HG03469 (cell line): ENCODE results near the gene RAB7B.

ENCODE experiments used
- ATAC-seq: cut with Tn5 transposase; IDR thresholded peaks from one replicate; pipeline ENCODE4 v1.9.1; 2021; ENCODE audit warnings: mild to moderate bottlenecking, moderate library complexity, moderate number of reproducible peaks; ENCODE audit not compliant: unreplicated experiment

Gene RAB7B

DNA sequence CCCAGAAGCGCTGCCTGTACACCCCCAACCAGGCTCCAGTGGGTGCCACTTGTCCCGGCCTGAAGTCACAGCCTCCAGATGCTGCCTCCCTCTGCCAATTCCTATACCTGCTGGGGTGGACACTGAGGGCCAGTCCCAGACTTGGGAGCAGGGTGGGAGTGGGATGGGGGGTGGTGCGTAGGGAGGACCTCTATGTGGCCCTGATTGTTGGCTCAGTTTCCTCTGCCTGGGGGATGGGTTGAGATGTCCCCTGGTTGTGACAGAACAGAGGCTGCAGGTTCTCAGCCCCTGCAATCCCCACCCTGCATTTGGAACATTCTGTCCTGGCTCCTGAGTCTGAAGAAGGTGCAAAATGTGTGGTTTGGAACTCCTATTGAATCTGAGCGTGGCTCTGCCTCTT lies 27.2 kb downstream of the RAB7B start:
- ATAC-seq = no peak

GRCh38 chr1:205975387-205975998 lies 27.7 kb downstream of the RAB7B start:
- no peak for ATAC-seq

GRCh38 chr1:205974712-205975111 lies 28.5 kb downstream of the RAB7B start:
- no peak for ATAC-seq

DNA sequence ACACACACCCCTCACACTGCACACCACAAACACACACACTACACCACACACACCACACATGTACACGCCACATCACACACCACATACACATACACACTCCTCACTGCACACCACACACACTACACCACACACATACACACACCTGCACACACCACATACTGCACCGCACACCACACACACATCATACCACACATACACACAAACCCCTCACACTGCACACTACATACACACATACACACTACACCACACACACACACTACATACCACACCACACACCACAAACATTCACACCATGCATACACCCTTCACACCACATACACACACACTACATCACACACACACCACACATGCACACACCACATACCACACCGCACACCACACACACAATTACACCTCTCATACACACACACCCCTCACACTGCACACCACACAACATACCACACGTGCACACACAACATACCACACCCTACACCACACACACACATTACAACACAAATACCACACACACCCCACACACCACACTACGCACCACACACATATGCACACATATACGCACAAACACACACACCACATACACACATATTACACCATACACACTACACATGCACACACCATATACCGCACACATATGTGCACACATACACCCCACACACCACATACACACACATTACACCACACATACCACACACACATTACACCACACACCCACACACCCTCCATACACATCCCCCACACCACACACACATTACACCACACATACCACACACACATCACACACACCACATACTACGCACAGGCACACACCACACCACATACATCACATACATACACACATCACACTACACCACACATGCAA lies 29.6 kb downstream of the RAB7B start:
- no peak for ATAC-seq

DNA sequence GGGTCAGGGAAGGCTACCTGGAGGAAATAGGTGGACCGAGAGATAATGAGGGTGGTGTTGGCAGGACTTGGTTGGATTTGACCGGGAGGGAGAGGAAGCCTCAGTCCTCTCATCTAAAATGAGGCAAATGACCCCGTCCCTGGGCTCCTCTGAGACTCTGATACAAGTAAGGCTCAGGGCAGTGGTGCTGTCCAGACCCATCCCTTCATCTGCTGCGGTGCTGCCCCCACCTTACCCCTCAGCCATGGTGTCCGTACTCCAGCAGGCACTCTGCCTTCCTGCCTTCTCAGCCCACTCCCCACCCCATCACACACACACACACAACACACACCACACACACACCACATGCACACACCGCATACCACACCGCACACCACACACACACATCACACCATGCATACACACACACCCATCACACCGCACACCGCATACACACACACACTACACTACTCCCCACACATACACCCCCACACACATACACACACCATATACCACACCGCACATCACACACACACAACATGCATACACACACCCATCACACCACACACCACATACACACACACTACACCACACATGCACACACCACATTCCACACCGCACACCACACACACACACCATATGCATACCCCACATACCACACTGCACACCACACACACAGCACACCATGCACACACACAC lies 30.6 kb downstream of the RAB7B start:
- ATAC-seq = no peak

DNA sequence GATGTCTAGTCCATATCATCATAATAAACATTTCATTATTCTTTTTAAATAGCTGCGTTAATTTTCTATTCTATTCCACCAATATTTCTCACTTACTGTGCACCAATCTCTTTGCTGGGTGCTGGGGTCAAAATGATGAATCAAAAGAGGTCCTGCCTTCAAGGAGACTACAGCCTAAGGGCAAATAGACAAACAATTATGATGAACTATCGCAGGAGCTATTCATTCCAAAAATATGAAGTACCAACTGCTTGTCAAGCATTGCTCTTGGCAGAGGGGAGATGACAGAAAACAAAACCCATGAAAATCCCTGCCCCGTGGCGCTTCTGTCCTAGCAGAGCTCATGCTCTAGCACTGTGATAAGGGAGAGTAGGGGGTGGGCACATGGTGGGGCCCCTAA lies 31.1 kb downstream of the RAB7B start:
- ATAC-seq = no peak

DNA sequence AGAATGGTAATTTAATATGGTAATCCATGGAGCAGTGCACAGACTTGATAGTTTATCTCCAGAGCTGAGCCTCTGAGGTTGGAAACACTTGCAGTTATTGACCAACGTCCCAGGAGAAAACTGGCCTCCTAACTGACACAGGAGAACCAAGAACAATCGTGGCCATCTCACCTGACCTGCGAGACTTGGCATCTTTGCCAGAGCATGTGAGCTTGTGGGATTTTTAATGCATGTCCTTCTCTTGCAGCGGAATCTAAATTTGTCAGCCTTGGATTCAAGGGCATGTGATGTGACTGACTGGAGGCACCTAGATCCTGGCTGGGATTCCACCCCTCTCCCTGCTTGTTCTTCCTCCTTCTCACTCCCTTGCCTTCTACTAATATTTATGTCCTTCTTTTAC lies 32.1 kb downstream of the RAB7B start:
- ATAC-seq = no peak

DNA sequence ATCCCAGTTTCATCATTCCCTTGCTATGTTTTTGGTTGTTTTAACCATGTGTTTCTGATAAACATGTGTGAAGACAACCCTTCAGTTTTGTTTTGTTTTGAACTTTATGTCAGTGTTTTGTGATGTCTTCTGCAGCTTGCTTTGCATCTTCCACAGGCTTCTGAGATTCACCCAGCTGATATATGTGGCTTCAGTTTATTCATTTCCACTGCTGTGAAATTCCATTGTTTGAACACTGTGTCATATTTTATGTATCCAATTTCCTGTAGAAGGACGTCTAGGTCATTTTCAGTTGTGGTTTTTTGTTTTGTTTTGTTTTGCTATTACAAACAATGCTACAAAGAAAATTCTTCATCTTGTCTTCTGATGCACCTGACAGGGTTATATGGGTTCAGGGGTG lies 32.7 kb downstream of the RAB7B start:
- no peak for ATAC-seq

DNA sequence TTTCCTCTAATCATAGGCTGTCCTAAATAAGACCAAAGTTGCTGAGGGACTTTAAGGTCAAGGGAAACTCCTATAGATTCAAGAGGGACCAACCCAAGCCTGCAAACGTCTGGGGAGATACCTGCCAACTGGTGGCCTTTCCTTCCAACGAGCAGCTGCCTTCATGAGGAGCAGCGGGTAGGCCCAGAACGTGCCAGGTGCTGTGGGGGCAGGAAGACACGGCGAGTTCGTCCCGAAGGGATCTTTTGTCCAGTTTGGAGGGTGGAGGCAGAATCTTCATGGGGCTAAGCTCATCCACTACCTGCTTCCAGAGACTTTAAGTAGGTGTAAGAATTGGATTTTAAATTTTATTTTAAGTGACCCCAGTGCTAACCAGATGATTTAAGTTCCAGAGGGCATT lies 34.0 kb downstream of the RAB7B start:
- ATAC-seq = no peak

GRCh38 chr1:205967554-205968335 lies 35.5 kb downstream of the RAB7B start:
- no peak for ATAC-seq

DNA sequence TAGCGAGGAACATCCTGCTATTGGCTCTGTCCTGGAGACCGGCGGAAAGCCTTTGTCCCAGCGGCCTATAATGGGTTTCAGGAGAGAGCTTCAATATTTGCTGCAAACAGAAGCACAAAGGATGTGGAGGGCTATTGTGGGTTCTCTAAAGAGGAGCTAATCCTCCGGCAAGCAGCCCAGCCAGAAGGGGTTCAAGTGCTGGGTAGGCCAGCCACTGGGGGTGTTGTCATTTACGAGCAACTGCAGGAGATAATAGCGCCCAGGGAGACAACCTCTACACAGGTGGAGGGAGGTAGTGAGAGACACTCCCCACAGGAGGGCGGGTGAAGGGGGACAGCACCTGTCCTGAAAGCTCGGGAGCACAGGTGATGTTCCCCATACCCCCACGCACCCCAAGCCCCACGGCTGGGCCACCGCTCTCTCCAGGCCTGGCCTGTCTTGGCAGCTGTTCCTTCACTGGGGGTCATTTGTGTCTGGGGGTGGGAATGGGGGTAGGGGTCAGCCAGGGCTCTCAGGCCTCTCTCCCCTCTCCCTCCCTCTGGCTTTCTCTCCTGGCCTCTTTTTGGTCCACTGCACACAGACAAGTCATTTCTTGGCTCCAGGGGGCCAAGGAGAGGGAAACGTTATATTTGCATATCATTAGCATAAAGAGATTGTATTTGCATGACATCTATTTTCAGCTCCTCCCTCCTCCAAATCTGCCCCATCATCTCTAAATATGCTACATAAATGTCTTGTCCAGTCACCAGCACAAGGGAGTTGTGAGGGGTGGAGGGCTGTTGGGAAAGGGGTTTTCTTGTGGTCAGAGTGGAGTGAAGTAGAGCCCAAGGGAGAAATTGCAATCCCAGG lies 37.9 kb downstream of the RAB7B start:
- no peak for ATAC-seq

GRCh38 chr1:205963352-205964155 lies 39.6 kb downstream of the RAB7B start:
- no peak for ATAC-seq

DNA sequence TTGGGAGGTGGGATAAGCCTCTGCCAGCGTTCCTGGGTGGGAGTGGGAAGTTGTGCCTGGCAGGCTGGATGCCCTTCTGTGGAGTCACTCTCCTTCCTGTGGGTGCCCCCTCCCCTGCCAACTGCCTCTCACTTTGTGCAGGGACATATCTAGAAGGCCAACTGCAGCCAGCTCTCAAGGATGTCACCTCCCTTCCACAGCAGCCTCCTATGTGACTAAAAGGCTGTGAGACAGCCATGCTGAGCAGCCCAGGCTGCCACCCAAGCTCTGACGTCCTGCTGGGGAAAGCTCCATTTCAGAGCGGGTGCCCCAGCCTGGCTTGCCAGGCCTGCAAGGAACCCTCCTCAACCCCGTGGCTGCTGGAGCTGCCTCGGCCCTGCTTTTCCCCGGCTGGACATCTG lies 40.4 kb downstream of the RAB7B start:
- ATAC-seq = no peak

- ATAC-seq = no peak
Observed at GRCh38 chr1:205961991-205962820, 41.0 kb downstream of the RAB7B start.

- no peak for ATAC-seq
Observed at GRCh38 chr1:205961405-205961804, 41.8 kb downstream of the RAB7B start.

GRCh38 chr1:205959789-205960188 lies 43.4 kb downstream of the RAB7B start:
- ATAC-seq = no peak

- no peak for ATAC-seq
Observed at GRCh38 chr1:205955499-205955898, 47.7 kb downstream of the RAB7B start.

GRCh38 chr1:205954819-205955404 lies 48.3 kb downstream of the RAB7B start:
- no peak for ATAC-seq
